Keratinocyte (primary cell): ENCODE data around the gene SSH3.

Source experiments
- EZH2 ChIP-seq: IDR thresholded peaks from one replicate; pipeline ENCODE4 v1.6.1; 2012; ENCODE audit warnings: inconsistent platforms, mild to moderate bottlenecking, low read length, moderate library complexity
- TF ChIP-seq, protein P1 (sequence below), 3 experiments: IDR thresholded peaks in 1 of 3; conservative IDR thresholded peaks in 1 of 3; optimal IDR thresholded peaks in 1 of 3; 2 replicates in 2 of 3; 3 replicates in 1 of 3; pipeline versions ENCODE3 to v1.5.1; 2011; ENCODE audit warnings: low read length in 3 of 3, mild to moderate bottlenecking in 3 of 3, moderate library complexity in 2 of 3, control low read depth in 1 of 3, inconsistent platforms in 1 of 3; ENCODE audit not compliant: insufficient read depth in 2 of 3; ENCODE audit errors: extremely low read depth in 1 of 3

DNA sequence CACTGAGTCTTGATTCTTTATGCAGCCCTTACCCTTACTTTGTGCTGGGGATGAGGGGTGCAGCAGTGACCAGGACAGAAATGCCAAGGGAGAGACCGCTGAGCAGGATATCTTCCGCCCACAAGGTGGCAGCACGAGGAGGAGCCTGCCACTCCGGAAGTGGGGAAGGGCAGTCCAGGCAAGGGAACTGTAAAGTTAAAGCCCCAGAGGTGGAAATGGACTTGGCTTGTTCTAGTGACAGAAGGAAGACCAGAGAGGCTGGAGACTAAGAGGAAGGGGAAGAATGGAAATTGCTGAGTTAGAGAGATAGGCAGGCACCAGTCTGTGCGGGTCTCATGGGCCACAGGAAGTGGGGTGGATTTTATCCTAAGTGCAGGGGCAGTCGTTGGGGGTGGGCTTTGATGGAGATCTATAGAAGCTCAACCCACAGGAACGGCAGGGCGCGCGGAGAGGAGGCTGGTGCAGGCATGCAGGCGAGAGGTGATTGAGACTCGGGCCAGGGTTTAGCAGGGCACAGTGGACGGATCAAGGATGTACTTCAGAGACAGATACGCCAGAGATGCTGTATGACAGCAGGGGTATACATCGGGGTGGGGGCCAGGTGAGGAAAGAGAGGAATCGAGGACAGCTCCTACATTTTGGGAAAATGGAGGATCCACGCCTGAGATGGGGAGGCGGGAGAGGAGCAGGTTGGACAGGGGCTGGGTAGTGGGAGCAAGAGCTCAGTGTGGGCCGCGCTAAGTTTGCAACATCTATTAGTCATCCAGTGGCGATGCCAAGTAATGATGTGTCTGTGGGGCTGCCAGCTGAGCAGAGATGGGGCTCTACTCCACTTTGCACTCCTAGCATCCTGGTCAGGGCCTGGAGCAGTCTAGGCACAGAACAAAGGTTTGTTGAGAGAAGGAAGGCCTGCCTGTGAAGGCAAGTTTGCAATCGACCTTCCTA, 40.3 kb upstream of the SSH3 start:
- TF ChIP-seq, protein P1, sequence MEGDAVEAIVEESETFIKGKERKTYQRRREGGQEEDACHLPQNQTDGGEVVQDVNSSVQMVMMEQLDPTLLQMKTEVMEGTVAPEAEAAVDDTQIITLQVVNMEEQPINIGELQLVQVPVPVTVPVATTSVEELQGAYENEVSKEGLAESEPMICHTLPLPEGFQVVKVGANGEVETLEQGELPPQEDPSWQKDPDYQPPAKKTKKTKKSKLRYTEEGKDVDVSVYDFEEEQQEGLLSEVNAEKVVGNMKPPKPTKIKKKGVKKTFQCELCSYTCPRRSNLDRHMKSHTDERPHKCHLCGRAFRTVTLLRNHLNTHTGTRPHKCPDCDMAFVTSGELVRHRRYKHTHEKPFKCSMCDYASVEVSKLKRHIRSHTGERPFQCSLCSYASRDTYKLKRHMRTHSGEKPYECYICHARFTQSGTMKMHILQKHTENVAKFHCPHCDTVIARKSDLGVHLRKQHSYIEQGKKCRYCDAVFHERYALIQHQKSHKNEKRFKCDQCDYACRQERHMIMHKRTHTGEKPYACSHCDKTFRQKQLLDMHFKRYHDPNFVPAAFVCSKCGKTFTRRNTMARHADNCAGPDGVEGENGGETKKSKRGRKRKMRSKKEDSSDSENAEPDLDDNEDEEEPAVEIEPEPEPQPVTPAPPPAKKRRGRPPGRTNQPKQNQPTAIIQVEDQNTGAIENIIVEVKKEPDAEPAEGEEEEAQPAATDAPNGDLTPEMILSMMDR (optimal IDR thresholded peaks at IDR 0.05 in 1 of 3, IDR thresholded peaks at IDR 0.05 in 1 of 3, conservative IDR thresholded peaks at IDR 0.05 in 1 of 3; ENCODE audit: extremely low read depth in 1 of 3, insufficient read depth in 2 of 3, low read length in 3 of 3): peak in 2 of 3 experiments; percentile 85 to 97
- TF ChIP-seq EZH2: no peak
